ENCODE measurements around the gene PELI2.

DNA sequence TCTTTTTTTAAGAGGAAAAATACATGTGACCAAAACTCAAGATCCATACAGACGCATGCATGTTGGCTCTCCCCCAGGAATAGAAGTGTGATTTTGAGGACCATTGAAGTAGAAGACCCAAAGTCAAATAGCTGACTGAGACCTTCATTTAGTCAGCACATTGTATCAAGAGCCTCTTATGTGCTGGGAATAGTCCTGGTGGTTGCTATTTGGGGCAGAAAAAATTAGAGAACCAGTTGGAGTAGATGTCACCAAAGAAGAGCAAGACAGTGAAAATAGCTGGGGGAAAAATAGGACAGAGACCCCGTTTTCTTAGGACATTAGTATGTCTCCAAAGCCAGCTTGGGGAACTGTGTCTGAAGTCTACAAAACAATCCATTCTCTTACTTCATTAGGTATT lies 93.6 kb downstream of the PELI2 start:
- TF ChIP-seq KLF9 (tag by site-specific recombination; IDR thresholded peaks at IDR 0.05; ENCODE audit: low read depth): no peak
- no peak for TF ChIP-seq CTCF (tag by site-specific recombination; IDR thresholded peaks at IDR 0.05)
- no peak for TF ChIP-seq ZNF426 (tag by site-specific recombination; IDR thresholded peaks at IDR 0.05)
- TF ChIP-seq ZNF174 (tag by site-specific recombination; IDR thresholded peaks at IDR 0.05): no peak
- no peak for TF ChIP-seq YY1 (tag by site-specific recombination; IDR thresholded peaks at IDR 0.05)
- TF ChIP-seq ZFP3 (tag by site-specific recombination; IDR thresholded peaks at IDR 0.05; ENCODE audit: low read depth): no peak
- TF ChIP-seq ZNF488 (tag by site-specific recombination; IDR thresholded peaks at IDR 0.05): no peak
- TF ChIP-seq ZNF223 (tag by site-specific recombination; IDR thresholded peaks at IDR 0.05): no peak
- no peak for TF ChIP-seq ZNF473 (tag by site-specific recombination; IDR thresholded peaks at IDR 0.05)
- TF ChIP-seq, protein P1, sequence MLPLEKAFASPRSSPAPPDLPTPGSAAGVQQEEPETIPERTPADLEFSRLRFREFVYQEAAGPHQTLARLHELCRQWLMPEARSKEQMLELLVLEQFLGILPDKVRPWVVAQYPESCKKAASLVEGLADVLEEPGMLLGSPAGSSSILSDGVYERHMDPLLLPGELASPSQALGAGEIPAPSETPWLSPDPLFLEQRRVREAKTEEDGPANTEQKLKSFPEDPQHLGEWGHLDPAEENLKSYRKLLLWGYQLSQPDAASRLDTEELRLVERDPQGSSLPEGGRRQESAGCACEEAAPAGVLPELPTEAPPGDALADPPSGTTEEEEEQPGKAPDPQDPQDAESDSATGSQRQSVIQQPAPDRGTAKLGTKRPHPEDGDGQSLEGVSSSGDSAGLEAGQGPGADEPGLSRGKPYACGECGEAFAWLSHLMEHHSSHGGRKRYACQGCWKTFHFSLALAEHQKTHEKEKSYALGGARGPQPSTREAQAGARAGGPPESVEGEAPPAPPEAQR (tag by site-specific recombination; IDR thresholded peaks at IDR 0.05): no peak
- no peak for TF ChIP-seq GLI4 (tag by site-specific recombination; IDR thresholded peaks at IDR 0.05)
